HG03565 (cell line): Measurements from ENCODE around the gene CRPPA.
"Not testable (repeated sequence)": the region's sequence is repeated elsewhere in the genome, so short reads cannot be mapped to it uniquely, and the experiment has no call there.

ENCODE experiments used
- ATAC-seq: cut with Tn5 transposase; IDR thresholded peaks from one replicate; pipeline ENCODE4 v1.9.1; 2021; ENCODE audit warnings: mild to moderate bottlenecking, moderate library complexity; ENCODE audit not compliant: unreplicated experiment

CRPPA gene

GRCh38 chr7:16398146-16399017 is 23.0 kb downstream of the CRPPA start:
- ATAC-seq: no peak

- ATAC-seq: no peak
Measured at GRCh38 chr7:16397501-16398145, 23.7 kb downstream of the CRPPA start.

GRCh38 chr7:16396766-16397500 is 24.4 kb downstream of the CRPPA start:
- ATAC-seq: no peak

GRCh38 chr7:16395121-16395520 is 26.2 kb downstream of the CRPPA start:
- no peak for ATAC-seq

- ATAC-seq: no peak
Measured at GRCh38 chr7:16393862-16394422, 27.4 kb downstream of the CRPPA start.

GRCh38 chr7:16392990-16393523 is 28.3 kb downstream of the CRPPA start:
- no peak for ATAC-seq

- not testable (repeated sequence) for ATAC-seq
Measured at GRCh38 chr7:16383786-16384185, 37.6 kb downstream of the CRPPA start.

- not testable (repeated sequence) for ATAC-seq
Measured at GRCh38 chr7:16383103-16383502, 38.2 kb downstream of the CRPPA start.
